HEK293 (cell line): Measurements from ENCODE around the gene EIF1AX.

ENCODE experiments used
- CTCF ChIA-PET: fragments of 350-600 bp; formaldehyde crosslinking; extraction: SDS; loops from one replicate; lab custom pipeline; 2021; ENCODE audit warnings: antibody characterized with exemption; lab: Yijun Ruan, JAX
- POLR2A ChIA-PET: fragments of 300-600 bp; formaldehyde crosslinking; extraction: SDS; loops from one replicate; lab custom pipeline; 2020; ENCODE audit warnings: antibody characterized with exemption, inconsistent platforms; lab: Yijun Ruan, JAX
- H3K27ac ChIP-seq: fragments of 200-500 bp; sonication (Bioruptor generic); 2 replicates; pipeline ENCODE4 v1.5.1; 2014; ENCODE audit warnings: low read depth, low read length, control low read depth, inconsistent platforms; ENCODE audit errors: extremely low read depth
- H3K36me3 ChIP-seq, 2 experiments: fragments of 200-500 bp in 1 of 2; sonication (Bioruptor generic) in 1 of 2; 1 replicate in 1 of 2; 2 replicates in 1 of 2; pipeline ENCODE4 v1.5.1; 2014 to 2017; ENCODE audit warnings: inconsistent platforms in 2 of 2, low read length in 2 of 2; ENCODE audit not compliant: control insufficient read depth in 2 of 2, insufficient read depth in 1 of 2
- H3K4me1 ChIP-seq: fragments of 200-500 bp; sonication (Bioruptor generic); 2 replicates; pipeline ENCODE4 v1.5.1; 2014; ENCODE audit warnings: mild to moderate bottlenecking, low read length, inconsistent platforms; ENCODE audit not compliant: control insufficient read depth, insufficient read depth
- H3K4me3 ChIP-seq: 2 replicates; pipeline ENCODE4 v1.5.1; 2011; ENCODE audit warnings: low read depth, mild to moderate bottlenecking, control low read depth, low read length, moderate library complexity
- H3K9me3 ChIP-seq: fragments of 200-500 bp; sonication (Bioruptor generic); 2 replicates; pipeline ENCODE4 v1.5.1; 2014; ENCODE audit warnings: low read depth, low read length, inconsistent platforms; ENCODE audit not compliant: control insufficient read depth, insufficient read depth
- ATF2 ChIP-seq: fragments of 450-650 bp; formaldehyde crosslinking; IDR thresholded peaks from 2 replicates; pipeline ENCODE4 v1.5.1; 2016; ENCODE audit warnings: missing biosample characterization, missing genetic modification characterization, low read depth
- KLF16 ChIP-seq: fragments of 450-650 bp; formaldehyde crosslinking; IDR thresholded peaks from 2 replicates; pipeline ENCODE4 v1.5.1; 2017; ENCODE audit warnings: missing biosample characterization, missing genetic modification characterization
- PRDM1 ChIP-seq: fragments of 450-650 bp; formaldehyde crosslinking; IDR thresholded peaks from 2 replicates; pipeline ENCODE4; 2016; ENCODE audit warnings: missing biosample characterization, missing genetic modification characterization
- PRDM10 ChIP-seq: fragments of 450-650 bp; formaldehyde crosslinking; IDR thresholded peaks from 2 replicates; pipeline ENCODE4 v1.5.1; 2016; ENCODE audit warnings: missing biosample characterization, missing genetic modification characterization
- TCF7L2 ChIP-seq: IDR thresholded peaks from 2 replicates; pipeline ENCODE4 v1.6.1; 2011; ENCODE audit warnings: low read depth, mild to moderate bottlenecking, inconsistent platforms, low read length, moderate library complexity, borderline replicate concordance
- ZBTB11 ChIP-seq: fragments of 450-650 bp; formaldehyde crosslinking; conservative IDR thresholded peaks from 2 replicates; pipeline ENCODE4 v1.5.1; 2016; ENCODE audit warnings: low read depth, missing biosample characterization, missing genetic modification characterization
- ZNF248 ChIP-seq: fragments of 450-650 bp; formaldehyde crosslinking; IDR thresholded peaks from 2 replicates; pipeline ENCODE4 v1.5.1; 2017; ENCODE audit warnings: missing biosample characterization, missing genetic modification characterization
- ZNF513 ChIP-seq: fragments of 450-650 bp; IDR thresholded peaks from 2 replicates; pipeline ENCODE4 v1.5.1; 2018; ENCODE audit warnings: missing biosample characterization, missing genetic modification characterization
- ZNF580 ChIP-seq: fragments of 450-650 bp; formaldehyde crosslinking; IDR thresholded peaks from 2 replicates; pipeline ENCODE4 v1.5.1; 2016; ENCODE audit warnings: missing biosample characterization, missing genetic modification characterization
- ZNF621 ChIP-seq: fragments of 450-650 bp; formaldehyde crosslinking; IDR thresholded peaks from 2 replicates; pipeline ENCODE4 v1.5.1; 2017; ENCODE audit warnings: missing biosample characterization, missing genetic modification characterization

Gene EIF1AX

GRCh38 chrX:20132666-20133065 is 9.0 kb downstream of the EIF1AX start:
- CTCF ChIA-PET = interaction anchor here (0.6 to 1.0 kb wide), 2 partner anchors 69 to 228 kb away, joined by 3 read pairs; no protein-coding TSS in a partner anchor
- Histone ChIP-seq H3K9me3 (no peaks in the 10 kb centered on the region), H3K36me3 (peaks cover 88 to 93% of the 10 kb centered on the region in 2 experiments), H3K27ac (no peak overlapping the region), H3K4me1 (0 out of 2 replicates have a peak, but pooled peaks cover 2% of the 10 kb centered on the region), H3K4me3 (no peak overlapping the region)
- POLR2A ChIA-PET = interaction anchor here (1.1 kb wide), 1 partner anchor 9 kb away, joined by 5 read pairs; the partner anchor contains the start of gene EIF1AX
- no peak for TF ChIP-seq KLF16 (tag by site-specific recombination)
- TF ChIP-seq ZNF621 (tag by site-specific recombination) = no peak
- no peak for TF ChIP-seq ZNF248
- TF ChIP-seq TCF7L2 = no peak
- TF ChIP-seq ZBTB11 (tag by site-specific recombination) = no peak
- no peak for TF ChIP-seq PRDM10 (tag by site-specific recombination)

GRCh38 chrX:20130357-20130756 is 11.3 kb downstream of the EIF1AX start:
- Histone ChIP-seq H3K4me1 (0 out of 2 replicates have a peak, but pooled peaks cover 2% of the 10 kb centered on the region), H3K4me3 (no peak overlapping the region), H3K27ac (no peak overlapping the region), H3K9me3 (no peaks in the 10 kb centered on the region), H3K36me3 (peaks cover 66 to 73% of the 10 kb centered on the region in 2 experiments)
- POLR2A ChIA-PET = interaction anchor here (3.1 kb wide), 1 partner anchor 11 kb away, joined by 16 read pairs; the partner anchor contains the start of gene EIF1AX
- CTCF ChIA-PET = interaction anchor here (0.6 to 2.0 kb wide), 2 partner anchors 10 to 1740 kb away, joined by 4 read pairs; no protein-coding TSS in a partner anchor
- TF ChIP-seq ZNF513 (tag by site-specific recombination) (peak; percentile 49; the same call in 1 of the 2 replicates), TCF7L2 (no peak), ATF2 (0 out of 2 replicates have a peak, but pooled peaks have one; percentile 22)
- TF ChIP-seq, all 188 proteins: peak for 2

GRCh38 chrX:20129547-20129946 is 12.1 kb downstream of the EIF1AX start:
- Histone ChIP-seq H3K4me3 (no peak overlapping the region), H3K4me1 (0 out of 2 replicates have a peak, but pooled peaks cover 2% of the 10 kb centered on the region), H3K9me3 (no peaks in the 10 kb centered on the region), H3K27ac (no peak overlapping the region), H3K36me3 (peaks cover 66 to 73% of the 10 kb centered on the region in 2 experiments)
- no peak for TF ChIP-seq ZNF580
- no peak for TF ChIP-seq PRDM1 (tag by site-specific recombination)
- ChIA-PET POLR2A (interaction anchor here (3.1 kb wide), 1 partner anchor 12 kb away, joined by 16 read pairs; the partner anchor contains the start of gene EIF1AX), CTCF (interaction anchor here (2.0 kb wide), 1 partner anchor 11 kb away, joined by 4 read pairs; no protein-coding TSS in a partner anchor)
